IPS DF 4.7 (cell line): ENCODE measurements around the gene DPP9.

Experiments used
- DNase-seq: peaks from one replicate; pipeline ENCODE4 v3.0.0-alpha.2; 2013; ENCODE audit warnings: low spot score; ENCODE audit errors: extremely low read depth

Gene DPP9

DNA sequence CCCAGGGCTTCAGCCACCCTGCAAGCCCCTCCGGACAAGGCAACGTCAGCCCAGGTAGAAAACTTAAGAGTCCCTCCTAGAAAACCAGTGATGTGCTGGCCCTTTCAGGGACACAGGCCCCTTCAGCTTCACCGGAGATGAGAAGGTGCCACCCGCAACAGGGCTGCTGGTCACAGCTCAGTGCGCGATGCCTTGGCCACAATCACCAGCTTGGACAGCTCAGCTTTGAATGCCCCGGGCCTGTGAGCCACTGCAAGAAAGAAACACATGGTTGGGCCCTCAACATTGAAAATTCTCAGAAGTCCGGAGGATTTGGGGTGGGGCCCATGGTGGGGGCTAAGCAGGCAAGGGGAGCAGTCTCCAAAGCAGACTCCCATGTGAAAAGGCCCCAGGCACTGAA is 65.8 kb downstream of the DPP9 start:
- no peak for DNase-seq

GRCh38 chr19:4657262-4657661 is 66.4 kb downstream of the DPP9 start:
- DNase-seq: no peak

- DNase-seq: no peak
These were observed 67.5 kb downstream of the DPP9 start for GRCh38 chr19:4656102-4656501.

DNA sequence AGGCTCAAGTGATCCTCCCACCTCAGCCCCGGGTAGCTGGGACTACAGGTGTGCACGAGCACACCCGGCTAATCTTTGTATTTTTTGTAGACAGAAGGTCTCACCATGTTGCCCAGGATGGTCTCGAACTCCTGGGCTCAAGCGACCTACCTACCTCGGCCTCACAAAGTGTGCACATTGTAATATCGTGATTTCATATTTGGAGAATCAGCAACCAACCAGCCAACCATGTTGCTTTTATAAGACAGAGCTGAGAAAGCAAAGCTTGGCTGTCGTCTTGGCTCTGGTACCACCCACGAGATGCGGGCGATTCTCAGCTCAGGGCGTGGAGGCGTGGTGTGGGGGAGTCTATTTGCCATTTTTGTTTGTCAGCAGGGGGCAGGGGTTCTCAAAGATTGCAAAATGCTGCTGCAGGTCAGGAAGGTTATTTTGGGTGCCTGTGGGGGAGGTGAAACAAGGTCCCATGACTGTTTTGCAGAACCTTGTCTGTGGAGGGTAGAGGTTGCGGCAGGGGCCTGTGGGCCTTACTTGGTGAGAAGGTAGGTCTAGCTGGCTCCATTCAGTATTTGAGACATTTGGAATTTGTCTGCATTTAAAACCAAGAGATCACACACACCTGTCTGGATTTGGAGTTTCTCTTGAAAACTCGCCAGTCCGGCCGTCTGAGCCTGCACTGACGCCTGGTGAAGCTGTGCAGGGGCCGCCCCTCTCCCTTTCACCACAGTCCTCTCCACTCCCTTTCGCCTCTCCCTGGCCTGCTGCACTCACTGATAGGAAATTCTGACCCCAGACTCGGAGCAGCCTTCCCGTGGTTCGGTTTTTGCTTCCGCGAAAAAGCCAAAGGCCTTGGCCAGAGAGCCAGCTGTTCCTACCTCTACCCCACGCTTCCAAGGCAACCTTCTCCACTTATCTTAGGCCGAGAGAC is 68.9 kb downstream of the DPP9 start:
- no peak for DNase-seq

GRCh38 chr19:4653793-4654436 is 69.7 kb downstream of the DPP9 start:
- DNase-seq: no peak

GRCh38 chr19:4652075-4652474 is 71.6 kb downstream of the DPP9 start:
- DNase-seq: no peak

GRCh38 chr19:4650159-4650558 is 73.5 kb downstream of the DPP9 start:
- DNase-seq: no peak

DNA sequence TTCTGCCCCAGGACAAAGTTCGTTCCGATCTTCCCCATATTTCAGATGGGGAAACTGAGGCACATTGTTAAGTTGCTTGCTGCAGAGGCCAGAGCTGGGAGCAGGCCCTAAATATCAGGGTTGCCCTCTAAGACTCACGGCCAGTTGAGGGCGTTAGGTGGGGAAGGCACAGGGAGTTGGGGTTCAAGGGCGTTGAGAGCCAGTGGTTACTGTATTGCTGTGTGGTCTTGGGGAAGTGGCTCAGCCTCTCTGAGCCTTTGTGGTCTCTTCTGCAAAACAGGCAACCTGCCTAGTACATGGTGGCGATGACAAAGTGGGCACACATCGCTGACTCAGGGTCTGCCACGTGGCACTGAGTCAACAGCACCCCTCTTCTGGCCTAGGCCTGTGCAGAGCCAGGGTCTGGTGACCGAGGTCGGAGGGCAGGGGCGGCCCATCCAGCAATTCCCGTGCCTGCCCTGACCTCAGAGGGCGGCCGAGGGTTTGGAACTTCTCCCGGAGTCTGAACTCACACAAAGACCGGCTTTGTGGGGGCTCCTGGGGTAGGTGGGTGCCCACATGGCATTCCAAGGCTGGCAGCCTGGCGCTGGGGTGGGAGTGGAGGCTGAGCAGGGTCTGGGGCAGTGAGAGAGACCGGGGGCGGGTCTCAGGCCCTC is 74.1 kb downstream of the DPP9 start:
- no peak for DNase-seq

- DNase-seq: no peak
These were observed 75.7 kb downstream of the DPP9 start for GRCh38 chr19:4647676-4648644.

DNA sequence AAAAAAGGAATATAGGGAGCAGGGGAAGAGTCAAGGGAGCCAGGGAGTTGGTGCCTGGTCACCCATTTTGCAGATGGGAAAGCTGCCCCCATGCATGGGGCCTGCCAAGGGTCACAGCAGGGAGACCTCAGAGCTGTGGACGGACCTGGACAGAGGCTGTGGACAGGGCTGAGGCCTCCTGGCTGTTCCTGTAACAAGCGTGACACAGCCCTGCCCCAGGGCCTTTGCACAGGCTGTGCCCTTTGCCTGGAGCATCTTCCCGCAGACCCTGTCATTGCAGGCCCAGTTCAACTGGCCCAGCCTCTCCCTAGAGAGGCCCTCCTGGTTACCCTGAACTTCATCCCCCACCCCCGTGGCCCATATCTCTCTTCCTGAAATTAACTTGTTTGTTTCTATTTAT is 77.9 kb downstream of the DPP9 start:
- no peak for DNase-seq

DNA sequence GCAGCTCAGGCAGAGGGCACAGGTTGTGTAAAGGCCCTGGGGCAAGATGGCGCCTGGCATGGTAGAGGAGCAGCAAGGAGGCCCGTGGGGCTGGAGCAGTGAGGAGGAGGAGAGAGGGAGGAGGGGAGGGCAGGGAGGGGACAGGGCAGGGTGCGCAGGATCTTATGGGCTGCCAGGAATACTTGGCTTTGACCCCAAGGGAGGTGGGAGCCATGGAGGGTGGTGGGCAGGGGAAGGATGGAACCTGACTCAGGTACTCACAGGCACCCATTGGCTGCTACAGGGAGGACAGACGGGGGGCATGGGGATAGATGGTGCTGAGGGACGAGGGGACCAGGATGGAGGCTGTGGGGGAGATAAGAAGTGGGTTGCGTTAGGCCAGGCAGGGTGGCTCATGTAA is 81.0 kb downstream of the DPP9 start:
- no peak for DNase-seq

DNA sequence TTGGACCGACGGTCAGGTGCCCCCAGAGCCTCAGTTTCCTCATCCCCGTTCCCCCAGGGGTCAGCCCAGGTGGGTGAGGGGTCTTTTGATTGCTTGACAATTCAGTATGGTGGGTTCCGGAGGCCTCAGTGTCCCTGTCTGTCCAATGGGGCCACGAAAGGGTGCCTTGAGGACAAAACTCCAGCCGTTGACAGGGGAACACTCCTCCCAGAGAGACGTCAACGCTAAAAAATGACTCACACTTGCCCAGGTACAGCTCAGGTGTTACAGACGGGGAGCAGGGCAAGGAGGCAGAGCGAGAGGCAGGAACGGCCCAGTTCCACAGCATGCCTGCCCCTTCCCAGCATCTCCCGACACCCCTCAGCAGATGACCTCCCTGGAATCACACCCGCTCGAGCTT is 82.5 kb downstream of the DPP9 start:
- no peak for DNase-seq

DNA sequence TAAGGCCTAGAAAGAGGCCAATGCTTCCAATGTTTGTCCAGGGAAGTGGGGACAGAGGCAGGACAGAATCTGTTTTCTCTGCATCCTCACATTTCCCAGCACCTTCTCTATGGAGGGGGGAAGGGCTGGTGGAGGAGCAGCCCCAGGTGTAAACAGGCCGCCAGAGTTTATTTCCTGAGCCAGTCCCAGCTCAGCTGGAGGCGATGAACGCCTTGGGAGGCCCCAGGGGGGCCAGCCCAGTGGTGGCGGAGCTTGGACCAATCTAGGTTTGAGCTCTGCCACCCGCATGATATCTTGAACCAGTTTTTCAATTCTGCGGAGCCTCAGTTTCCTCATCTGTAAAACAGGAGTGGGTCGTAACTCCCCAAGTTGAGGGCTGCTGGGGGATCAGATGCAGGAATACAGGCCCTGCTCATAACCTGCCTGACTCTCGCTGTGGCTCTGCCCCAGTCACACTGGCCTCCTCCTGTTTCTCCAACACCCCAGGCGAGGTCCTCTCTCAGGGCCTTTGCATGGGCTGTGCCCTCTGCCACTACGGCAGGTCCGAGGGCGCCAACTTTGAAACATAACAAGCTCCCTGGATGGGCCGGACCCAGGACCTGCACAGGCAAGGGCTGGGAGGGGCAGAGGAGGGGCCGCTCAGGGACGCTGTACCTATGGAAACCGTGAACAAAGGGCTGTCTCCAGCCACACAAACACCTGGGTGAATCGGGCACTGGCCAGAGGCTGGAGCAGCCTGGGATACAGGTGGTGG is 83.2 kb downstream of the DPP9 start:
- DNase-seq: no peak

- no peak for DNase-seq
These were observed 84.0 kb downstream of the DPP9 start for GRCh38 chr19:4639531-4640246.

DNA sequence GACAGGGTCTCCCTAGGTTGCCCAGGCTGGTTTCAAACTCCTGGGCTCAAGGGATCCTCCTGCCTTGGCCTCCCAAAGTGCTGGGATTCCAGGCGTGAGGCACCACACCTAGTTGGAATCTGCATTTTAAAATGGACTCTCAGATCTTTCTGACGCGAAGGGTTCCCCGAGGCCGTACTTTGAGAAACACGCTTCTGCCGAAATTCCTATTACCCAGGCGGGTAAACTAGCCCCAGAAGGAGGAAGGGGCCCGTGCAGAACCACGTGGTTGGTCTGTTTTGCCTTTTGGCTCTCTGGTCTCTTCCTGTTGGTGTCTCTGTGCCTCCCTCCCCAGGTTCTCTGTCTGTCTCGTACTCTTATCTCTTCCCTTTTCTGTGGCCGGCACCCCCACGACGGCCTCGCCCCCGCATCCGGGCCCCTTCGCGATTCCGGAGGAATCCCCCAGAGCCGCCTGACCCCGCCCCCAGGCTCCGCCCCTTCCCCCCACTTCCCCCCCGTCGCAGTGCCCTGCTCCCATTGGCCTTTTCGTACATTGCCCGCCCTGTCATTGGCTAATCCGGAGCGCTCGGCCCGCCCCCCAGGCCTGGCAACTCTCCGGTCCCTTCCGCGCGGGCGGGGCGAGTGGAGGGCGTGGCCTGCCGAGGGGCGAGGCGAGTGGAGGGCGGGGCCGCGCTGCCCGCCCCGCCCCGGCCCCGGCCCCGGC is 84.7 kb downstream of the DPP9 start, which contains the start of gene TNFAIP8L1:
TSS of gene TNFAIP8L1 (plus strand) at position 689 of the 703 bp plus-strand sequence. CDS start 12,354 bp downstream, outside the sequence.
- no peak for DNase-seq

DNA sequence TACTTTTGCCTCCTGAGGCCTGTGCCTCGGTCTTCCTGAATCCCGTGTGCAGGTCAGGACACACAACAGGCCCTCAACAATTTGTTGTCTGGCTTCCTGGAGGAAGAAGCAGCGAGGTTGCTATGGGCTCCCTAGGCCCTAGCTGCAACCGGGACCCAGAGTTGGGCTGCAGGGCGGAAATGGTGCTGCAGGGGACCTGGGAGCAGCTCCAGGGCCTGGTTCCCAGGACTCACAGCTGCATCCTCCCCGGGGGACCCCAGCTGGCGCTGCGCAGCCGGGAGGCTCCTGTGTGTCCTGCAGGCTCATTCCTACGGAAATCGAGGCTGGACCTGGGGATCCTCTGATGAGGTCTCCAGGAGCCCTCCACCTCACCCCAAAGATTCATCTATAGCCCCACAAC is 85.3 kb downstream of the DPP9 start:
- no peak for DNase-seq

GRCh38 chr19:4636761-4637160 is 86.9 kb downstream of the DPP9 start:
- no peak for DNase-seq

DNA sequence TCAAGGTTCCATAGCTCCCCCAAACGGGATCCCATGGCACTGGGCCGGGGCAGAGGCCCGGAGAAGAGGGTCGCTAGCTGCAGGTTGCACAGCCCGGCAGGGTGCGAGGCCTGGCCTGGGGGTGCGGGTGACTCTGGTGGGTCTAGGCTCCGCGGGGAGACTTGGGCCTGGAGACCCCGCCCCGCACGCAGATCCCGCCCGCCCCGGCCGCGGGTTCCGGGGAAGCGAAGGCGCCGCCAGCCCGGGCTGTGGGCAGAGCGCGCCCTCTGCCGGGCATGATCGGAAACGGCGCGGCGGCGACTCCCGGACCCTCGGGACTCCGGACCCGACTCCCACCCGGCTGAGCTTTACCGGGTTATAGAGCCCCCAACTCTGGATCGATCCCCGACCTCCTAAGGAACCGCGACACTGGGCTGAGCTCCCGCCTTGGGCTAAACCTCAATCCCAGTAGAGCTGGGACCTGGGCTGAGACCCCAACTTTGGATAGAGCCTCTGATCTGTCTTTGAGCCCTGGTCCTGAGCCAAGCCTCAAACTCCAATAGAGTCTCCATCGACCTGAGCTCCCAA is 87.4 kb downstream of the DPP9 start:
- DNase-seq: no peak

GRCh38 chr19:4635754-4636116 is 87.9 kb downstream of the DPP9 start:
- no peak for DNase-seq
